ENCODE data around the gene OBSCN. TPM values are rescaled to one million over a fixed set of nuclear protein-coding genes. Genes with fewer than 3 reads are reported as not detected.

Gene OBSCN
- total and polyA plus RNA-seq, 5 experiments from 2014 or later: 0.56 to 102 (median 4.9) TPM

DNA sequence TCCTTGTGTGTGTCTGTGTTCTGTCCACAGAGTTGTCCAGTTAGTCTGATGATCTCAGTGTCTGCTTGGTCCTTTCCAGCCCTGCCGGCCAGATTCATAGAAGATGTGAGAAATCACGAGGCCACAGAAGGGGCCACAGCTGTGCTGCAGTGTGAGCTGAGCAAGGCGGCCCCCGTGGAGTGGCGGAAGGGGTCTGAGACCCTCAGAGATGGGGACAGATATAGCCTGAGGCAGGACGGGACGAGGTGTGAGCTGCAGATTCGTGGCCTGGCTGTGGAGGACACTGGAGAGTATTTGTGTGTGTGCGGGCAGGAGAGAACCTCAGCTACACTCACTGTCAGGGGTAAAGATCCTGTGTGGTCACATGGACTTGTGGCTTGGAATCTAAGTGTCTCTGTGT, 95.8 kb downstream of the OBSCN start:
- peaks cover 46 to 63% (median 50%) of the 10 kb centered on the region in 3 donors for H3K36me3 Mint-ChIP-seq
- POLR2A ChIA-PET: no interaction called here
- no peak overlapping the region for H3K4me3 Mint-ChIP-seq
- peaks cover 0 to 50% (median 33%) of the 10 kb centered on the region in 9 donors for H3K9me3 Mint-ChIP-seq
- no peak overlapping the region for H3K27ac Mint-ChIP-seq
- DNase-seq: no peak
- no peak for ATAC-seq
- H3K27me3 Mint-ChIP-seq: no peaks in the 10 kb centered on the region
- H3K4me1 Mint-ChIP-seq: no peaks in the 10 kb centered on the region

DNA sequence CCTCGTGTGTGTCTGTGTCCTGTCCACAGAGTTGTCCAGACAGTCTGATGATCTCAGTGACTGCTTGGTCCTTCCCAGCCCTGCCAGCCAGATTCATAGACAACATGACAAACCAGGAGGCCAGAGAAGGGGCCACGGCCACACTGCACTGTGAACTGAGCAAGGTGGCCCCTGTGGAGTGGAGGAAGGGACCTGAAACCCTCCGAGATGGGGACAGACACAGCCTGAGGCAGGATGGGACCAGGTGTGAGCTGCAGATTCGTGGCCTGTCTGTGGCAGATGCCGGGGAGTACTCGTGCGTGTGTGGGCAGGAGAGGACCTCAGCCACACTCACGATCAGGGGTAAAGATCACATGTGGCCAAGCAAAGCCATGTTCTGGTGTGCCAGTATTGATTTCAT, 96.4 kb downstream of the OBSCN start:
- ATAC-seq (no peak), DNase-seq (peak in 1 of 10 donors; percentile 40)
- Mint-ChIP-seq H3K27ac (peak overlapping the region in 3 of 10 donors; percentile 12 to 53 (median 15)), H3K27me3 (no peaks in the 10 kb centered on the region), H3K4me1 (no peaks in the 10 kb centered on the region), H3K4me3 (no peak overlapping the region), H3K36me3 (peaks cover 42 to 57% (median 45%) of the 10 kb centered on the region in 3 donors), H3K9me3 (peaks cover 0 to 50% (median 33%) of the 10 kb centered on the region in 9 donors)
- POLR2A ChIA-PET: interaction anchor here (0.5 kb wide), 1 partner anchor 25 kb away, joined by 3 read pairs; no protein-coding TSS in a partner anchor

DNA sequence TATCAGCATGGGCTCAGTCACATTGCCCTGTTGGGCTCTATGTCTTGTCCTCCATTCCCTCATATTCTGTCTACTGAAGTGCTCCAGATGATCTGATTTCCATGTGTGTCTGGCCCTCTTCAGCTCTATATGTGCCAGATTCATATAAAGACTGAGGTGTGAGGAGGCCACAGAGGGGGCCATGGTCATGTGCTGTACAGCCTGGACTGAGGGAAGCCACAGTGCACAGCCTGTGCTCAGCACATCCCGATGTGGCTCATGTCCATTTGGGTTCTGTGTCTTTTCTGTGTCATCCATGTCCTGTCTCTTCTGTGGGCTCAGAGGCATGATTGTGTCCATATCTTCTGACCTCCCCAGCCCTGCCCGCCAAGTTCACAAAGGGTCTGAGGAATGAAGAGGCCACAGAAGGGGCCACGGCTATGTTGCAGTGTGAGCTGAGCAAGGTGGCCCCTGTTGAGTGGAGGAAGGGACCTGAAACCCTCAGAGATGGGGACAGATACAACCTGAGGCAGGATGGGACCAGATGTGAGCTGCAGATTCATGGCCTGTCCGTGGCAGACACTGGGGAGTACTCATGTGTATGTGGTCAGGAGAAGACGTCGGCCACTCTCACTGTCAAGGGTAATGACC, 97.0 kb downstream of the OBSCN start:
- Mint-ChIP-seq H3K4me3 (peak overlapping the region in 1 of 10 donors; percentile 8), H3K27me3 (no peaks in the 10 kb centered on the region), H3K36me3 (peaks cover 39 to 51% (median 42%) of the 10 kb centered on the region in 3 donors), H3K27ac (peak overlapping the region in 2 of 10 donors; percentile 7 to 70), H3K4me1 (no peaks in the 10 kb centered on the region), H3K9me3 (peaks cover 0 to 48% (median 33%) of the 10 kb centered on the region in 9 donors)
- ATAC-seq (no peak), DNase-seq (peak in 2 of 10 donors; percentile 14 to 55)
- POLR2A ChIA-PET: interaction anchor here (0.5 kb wide), 1 partner anchor 24 kb away, joined by 3 read pairs; no protein-coding TSS in a partner anchor

DNA sequence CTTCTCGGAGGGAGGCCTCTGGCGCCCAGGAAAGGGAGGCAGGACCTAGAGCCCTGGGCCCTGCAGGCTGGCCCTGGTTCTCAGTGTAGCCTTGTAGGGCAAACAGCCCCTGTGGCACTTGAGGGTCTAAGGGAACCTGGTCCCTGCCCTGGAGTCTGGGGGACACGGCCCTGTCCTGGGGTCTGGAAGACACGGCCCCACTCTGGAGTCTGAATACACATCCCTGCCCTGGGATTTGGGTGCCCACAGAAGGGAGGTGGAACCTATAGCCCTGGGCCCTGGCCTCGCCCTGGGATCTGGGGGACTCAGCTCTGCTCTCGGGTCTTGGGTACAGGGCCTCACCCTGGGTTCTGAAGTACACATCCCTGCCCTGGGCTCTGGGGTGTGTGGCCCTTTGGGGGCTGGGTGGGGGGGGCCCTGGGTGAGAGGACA, 97.9 kb downstream of the OBSCN start:
- Mint-ChIP-seq H3K9me3 (peaks cover 0 to 40% (median 32%) of the 10 kb centered on the region in 9 donors), H3K27me3 (no peaks in the 10 kb centered on the region), H3K36me3 (peaks cover 34 to 43% (median 37%) of the 10 kb centered on the region in 3 donors), H3K4me1 (no peaks in the 10 kb centered on the region), H3K4me3 (no peak overlapping the region), H3K27ac (peak overlapping the region in 1 of 10 donors; percentile 7)
- DNase-seq: peak in 1 of 10 donors; percentile 21
- ATAC-seq: no peak
- POLR2A ChIA-PET: no interaction called here

DNA sequence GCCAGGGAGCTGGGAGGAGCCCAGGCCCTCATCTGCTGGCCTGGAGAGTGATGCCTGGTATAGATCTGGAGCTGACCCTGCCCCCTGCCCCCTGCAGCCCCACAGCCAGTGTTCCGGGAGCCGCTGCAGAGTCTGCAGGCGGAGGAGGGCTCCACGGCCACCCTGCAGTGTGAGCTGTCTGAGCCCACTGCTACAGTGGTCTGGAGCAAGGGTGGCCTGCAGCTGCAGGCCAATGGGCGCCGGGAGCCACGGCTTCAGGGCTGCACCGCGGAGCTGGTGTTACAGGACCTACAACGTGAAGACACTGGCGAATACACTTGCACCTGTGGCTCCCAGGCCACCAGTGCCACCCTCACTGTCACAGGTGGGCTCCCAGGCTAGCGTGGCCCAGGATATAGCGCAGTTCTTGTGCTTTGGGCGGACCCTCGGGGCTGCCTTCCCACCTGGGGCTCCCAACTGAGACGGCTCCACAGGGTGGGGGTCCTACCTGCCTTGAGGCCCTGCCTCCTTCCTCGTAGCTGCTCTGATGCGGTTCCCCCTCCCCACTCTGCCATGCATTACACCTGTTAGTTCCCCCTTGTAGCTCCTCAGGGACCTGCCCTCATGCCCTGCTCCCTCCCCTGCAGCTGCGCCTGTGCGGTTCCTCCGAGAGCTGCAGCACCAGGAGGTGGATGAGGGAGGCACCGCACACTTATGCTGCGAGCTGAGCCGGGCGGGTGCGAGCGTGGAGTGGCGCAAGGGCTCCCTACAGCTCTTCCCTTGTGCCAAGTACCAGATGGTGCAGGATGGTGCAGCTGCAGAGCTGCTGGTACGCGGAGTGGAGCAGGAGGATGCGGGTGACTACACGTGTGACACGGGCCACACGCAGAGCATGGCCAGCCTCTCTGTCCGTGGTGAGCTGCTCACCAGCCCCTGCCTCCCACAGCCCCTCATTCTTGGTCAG, 98.7 kb downstream of the OBSCN start:
- POLR2A ChIA-PET: no interaction called here
- peaks cover 27 to 36% (median 31%) of the 10 kb centered on the region in 3 donors for H3K36me3 Mint-ChIP-seq
- peak in 2 of 10 donors; percentile 13 to 61 for DNase-seq

GRCh38 chr1:228307218-228308023, 99.6 kb downstream of the OBSCN start:
- POLR2A ChIA-PET: no interaction called here
- no peak overlapping the region for H3K4me3 Mint-ChIP-seq
- peaks cover 18 to 29% (median 22%) of the 10 kb centered on the region in 3 donors for H3K36me3 Mint-ChIP-seq

More for the DNA sequence above, 98.7 kb downstream of the OBSCN start:
- Mint-ChIP-seq H3K4me3 (no peak overlapping the region), H3K9me3 (peaks cover 0 to 32% (median 27%) of the 10 kb centered on the region in 9 donors), H3K27me3 (no peaks in the 10 kb centered on the region), H3K4me1 (no peaks in the 10 kb centered on the region), H3K27ac (no peak overlapping the region)
- ATAC-seq: no peak

GRCh38 chr1:228308085-228308601, 100.3 kb downstream of the OBSCN start:
- POLR2A ChIA-PET: no interaction called here
- H3K4me3 Mint-ChIP-seq: no peak overlapping the region
- H3K4me1 Mint-ChIP-seq: no peaks in the 10 kb centered on the region
- peaks cover 11 to 28% (median 17%) of the 10 kb centered on the region in 3 donors for H3K36me3 Mint-ChIP-seq
- ATAC-seq: no peak
- H3K9me3 Mint-ChIP-seq: peaks cover 0 to 23% (median 15%) of the 10 kb centered on the region in 9 donors
- DNase-seq: peak in 1 of 10 donors; percentile 16
- H3K27ac Mint-ChIP-seq: peak overlapping the region in 3 of 10 donors; percentile 25 to 80 (median 65)
- no peaks in the 10 kb centered on the region for H3K27me3 Mint-ChIP-seq

More at GRCh38 chr1:228307218-228308023, 99.6 kb downstream of the OBSCN start:
- DNase-seq: peak in 2 of 10 donors; percentile 14 to 50
- peak overlapping the region in 2 of 10 donors; percentile 25 to 44 for H3K27ac Mint-ChIP-seq
- H3K4me1 Mint-ChIP-seq: no peaks in the 10 kb centered on the region
- H3K27me3 Mint-ChIP-seq: no peaks in the 10 kb centered on the region
- peaks cover 0 to 23% (median 18%) of the 10 kb centered on the region in 9 donors for H3K9me3 Mint-ChIP-seq
- ATAC-seq: no peak

DNA sequence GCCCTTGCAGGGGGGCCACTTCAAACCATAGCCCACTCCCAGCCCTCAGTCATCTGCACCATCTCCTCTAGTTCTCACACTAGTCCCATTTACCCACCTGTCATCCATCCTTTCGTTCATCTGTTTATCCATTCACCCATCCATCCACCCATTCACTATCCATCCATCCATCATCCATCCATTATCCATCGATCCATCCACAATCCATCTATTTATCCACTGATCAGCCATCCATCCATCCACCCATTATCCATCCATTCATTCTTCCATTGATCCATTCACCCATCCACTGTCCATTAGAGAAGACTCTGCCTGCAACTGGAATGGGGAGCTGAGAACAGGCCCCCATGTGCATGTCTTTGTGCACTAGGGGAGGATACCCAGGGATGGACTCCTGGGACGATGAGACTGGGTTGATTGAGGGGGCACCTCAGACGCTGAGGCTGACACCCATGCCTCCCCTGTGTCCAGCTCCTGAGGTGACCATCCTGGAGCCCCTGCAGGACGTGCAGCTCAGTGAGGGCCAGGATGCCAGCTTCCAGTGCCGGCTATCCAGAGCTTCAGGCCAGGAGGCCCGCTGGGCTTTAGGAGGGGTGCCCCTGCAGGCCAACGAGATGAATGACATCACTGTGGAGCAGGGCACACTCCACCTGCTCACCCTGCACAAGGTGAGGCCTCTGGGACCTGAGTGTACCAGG, 100.9 kb downstream of the OBSCN start:
- POLR2A ChIA-PET: no interaction called here
- ATAC-seq: no peak
- Mint-ChIP-seq H3K4me1 (no peaks in the 10 kb centered on the region), H3K27me3 (no peaks in the 10 kb centered on the region), H3K36me3 (peaks cover 6 to 22% (median 12%) of the 10 kb centered on the region in 3 donors), H3K9me3 (peaks cover 0 to 19% (median 9%) of the 10 kb centered on the region in 9 donors), H3K4me3 (no peak overlapping the region), H3K27ac (peak overlapping the region in 3 of 10 donors; percentile 8 to 80 (median 67))
- peak in 2 of 10 donors; percentile 15 to 55 for DNase-seq

DNA sequence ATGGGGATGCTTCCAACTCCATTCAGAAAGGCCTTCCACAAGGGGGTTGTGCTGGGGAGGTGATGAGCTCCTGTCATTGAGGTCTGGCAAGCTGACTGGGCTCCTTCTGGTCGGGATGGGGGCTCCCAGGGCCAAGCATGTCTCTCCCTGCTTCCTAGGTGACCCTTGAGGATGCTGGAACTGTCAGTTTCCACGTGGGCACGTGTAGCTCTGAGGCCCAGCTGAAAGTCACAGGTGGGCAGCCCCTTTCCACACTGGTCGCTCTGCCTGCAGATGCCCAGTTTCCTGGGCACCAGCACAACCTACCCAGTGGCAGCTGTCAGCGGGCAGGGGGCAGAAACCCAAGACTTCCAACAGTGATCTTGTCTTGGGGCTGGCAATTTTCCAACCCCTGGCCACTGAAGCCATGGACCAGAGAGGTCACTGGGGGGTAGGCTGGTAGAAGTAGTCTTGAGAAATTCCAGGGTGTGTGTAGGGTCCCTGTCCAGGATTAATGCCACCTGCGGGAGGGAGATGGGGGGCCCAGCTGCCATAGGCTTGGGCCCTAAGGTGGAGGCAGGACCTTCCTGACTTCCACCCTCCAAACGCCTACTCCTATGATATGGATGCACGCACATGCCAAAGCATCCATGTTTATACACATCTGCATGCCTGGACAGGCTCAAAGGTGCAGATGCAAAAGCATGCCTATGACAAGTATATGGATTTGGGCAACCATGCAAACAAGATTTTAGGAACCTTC, 101.7 kb downstream of the OBSCN start:
- no peaks in the 10 kb centered on the region for H3K27me3 Mint-ChIP-seq
- H3K4me1 Mint-ChIP-seq: no peaks in the 10 kb centered on the region
- no peak for ATAC-seq
- peaks cover 4 to 18% (median 5%) of the 10 kb centered on the region in 3 donors for H3K36me3 Mint-ChIP-seq
- peaks cover 0 to 12% (median 4%) of the 10 kb centered on the region in 9 donors for H3K9me3 Mint-ChIP-seq
- DNase-seq: no peak
- H3K27ac Mint-ChIP-seq: no peak overlapping the region
- no peak overlapping the region for H3K4me3 Mint-ChIP-seq
- POLR2A ChIA-PET: no interaction called here

DNA sequence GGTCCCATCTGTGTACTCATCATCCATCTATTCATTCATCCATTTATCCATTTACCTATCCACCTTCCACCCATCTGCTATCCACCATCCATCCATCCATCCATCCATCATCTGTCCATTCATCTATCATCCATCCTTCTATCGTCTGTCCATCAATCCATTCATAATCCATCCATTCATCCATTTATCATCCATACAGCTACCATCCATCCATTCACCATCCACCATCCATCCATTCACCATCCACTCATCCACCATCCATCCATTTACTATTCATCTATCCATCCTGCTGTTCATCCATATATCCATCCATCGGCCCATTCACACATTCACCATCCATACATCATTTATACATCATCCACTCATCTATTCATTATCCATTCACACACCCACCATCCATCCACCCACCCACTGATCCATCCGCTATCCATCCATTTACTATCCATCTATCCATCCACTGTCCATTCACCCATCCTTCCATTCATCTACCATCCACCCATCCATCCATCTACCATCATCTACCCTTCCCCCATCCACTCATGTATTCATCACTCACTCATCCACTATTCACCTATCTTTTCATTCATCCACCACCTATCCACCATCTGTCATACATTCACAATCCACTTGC, 102.4 kb downstream of the OBSCN start:
- ATAC-seq (no peak), DNase-seq (no peak)
- Mint-ChIP-seq H3K4me3 (no peak overlapping the region), H3K36me3 (peaks cover 0 to 11% (median 2%) of the 10 kb centered on the region in 3 donors), H3K27ac (no peak overlapping the region), H3K27me3 (no peaks in the 10 kb centered on the region), H3K9me3 (peaks cover 0 to 9% (median 4%) of the 10 kb centered on the region in 9 donors), H3K4me1 (no peaks in the 10 kb centered on the region)
- POLR2A ChIA-PET: no interaction called here
